Body of pancreas (tissue), 4 donors: ENCODE measurements around the gene PNPLA3.

ENCODE experiments used
- POLR2A ChIP-seq, 3 donors: fragments of 450-650 bp; IDR thresholded peaks; one replicate each; pipeline ENCODE4 v1.6.1; 2016; ENCODE audit warnings: antibody characterized with exemption in 3 of 3, mild to moderate bottlenecking in 2 of 3
- TF ChIP-seq, protein P1 (sequence below), 7 experiments: fragments of 450-650 bp in 4 of 7; fragments of 200-600 bp in 3 of 7; sonication (generic) in 3 of 7; IDR thresholded peaks; one replicate each; pipeline ENCODE4 v1.5.1; 2016 to 2019; ENCODE audit warnings: antibody characterized with exemption in 7 of 7

DNA sequence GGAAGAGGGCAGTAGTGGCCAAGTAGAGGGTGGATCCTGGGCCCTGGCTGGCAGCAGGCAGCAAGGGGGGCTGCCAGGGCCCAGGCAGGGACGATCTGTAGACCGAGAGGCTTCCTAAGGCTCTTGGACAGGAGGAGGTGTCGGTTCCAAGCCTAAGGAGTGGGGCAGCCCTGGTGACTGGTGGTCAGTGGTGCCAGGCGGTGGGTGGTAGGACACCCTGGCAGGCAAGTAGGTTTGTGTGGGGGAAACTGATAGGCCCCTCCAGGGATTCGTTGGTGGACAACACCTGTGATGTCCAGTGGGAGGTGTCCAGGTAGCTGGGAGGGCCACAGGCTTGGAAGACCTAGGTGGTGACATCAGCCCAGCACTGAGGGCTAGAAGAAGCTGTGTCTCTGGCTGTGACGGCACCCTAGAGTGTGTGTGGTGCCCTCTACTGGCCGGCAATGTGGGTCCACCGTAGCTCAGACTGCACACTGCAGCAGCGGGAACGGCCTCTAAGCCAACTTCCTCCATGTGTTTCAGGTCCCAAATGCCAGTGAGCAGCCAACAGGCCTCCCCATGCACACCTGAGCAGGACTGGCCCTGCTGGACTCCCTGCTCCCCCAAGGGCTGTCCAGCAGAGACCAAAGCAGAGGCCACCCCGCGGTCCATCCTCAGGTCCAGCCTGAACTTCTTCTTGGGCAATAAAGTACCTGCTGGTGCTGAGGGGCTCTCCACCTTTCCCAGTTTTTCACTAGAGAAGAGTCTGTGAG is 22.2 kb downstream of the PNPLA3 start:
- TF ChIP-seq, protein P1, sequence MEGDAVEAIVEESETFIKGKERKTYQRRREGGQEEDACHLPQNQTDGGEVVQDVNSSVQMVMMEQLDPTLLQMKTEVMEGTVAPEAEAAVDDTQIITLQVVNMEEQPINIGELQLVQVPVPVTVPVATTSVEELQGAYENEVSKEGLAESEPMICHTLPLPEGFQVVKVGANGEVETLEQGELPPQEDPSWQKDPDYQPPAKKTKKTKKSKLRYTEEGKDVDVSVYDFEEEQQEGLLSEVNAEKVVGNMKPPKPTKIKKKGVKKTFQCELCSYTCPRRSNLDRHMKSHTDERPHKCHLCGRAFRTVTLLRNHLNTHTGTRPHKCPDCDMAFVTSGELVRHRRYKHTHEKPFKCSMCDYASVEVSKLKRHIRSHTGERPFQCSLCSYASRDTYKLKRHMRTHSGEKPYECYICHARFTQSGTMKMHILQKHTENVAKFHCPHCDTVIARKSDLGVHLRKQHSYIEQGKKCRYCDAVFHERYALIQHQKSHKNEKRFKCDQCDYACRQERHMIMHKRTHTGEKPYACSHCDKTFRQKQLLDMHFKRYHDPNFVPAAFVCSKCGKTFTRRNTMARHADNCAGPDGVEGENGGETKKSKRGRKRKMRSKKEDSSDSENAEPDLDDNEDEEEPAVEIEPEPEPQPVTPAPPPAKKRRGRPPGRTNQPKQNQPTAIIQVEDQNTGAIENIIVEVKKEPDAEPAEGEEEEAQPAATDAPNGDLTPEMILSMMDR (IDR thresholded peaks at IDR 0.05): peak; percentile 41 to 54 (median 46)
- TF ChIP-seq POLR2A (IDR thresholded peaks at IDR 0.05): no peak
